Endothelial cell of umbilical vein (primary cell): Measurements from ENCODE around the gene TMEFF1. TPM values are rescaled to one million over a fixed set of nuclear protein-coding genes. Genes with fewer than 3 reads are reported as not detected.

Experiments
- BruUV-seq: library from RNA; stranded (reverse); fragments of 400-500 nt; replicated peaks from 2 replicates; lab custom pipeline; 2021; lab: Mats Ljungman, UMichigan
- CTCF ChIA-PET: fragments of 300-600, 350-600 bp; sonication (Branson Sonifier 250); formaldehyde crosslinking; loops from one replicate; lab custom pipeline; 2021; ENCODE audit warnings: antibody characterized with exemption, inconsistent platforms; lab: Charles Lee
- POLR2A ChIA-PET: fragments of 300-600, 350-600 bp; sonication (Branson Sonifier 250); formaldehyde crosslinking; loops from one replicate; lab custom pipeline; 2021; ENCODE audit warnings: antibody characterized with exemption, inconsistent platforms; lab: Charles Lee
- DNase-seq: peaks from one replicate; pipeline ENCODE4 v3.0.0-alpha.2; 2011; ENCODE audit warnings: low read depth, low spot score
- FAIRE-seq: peaks from 2 replicates; lab custom pipeline; 2011; peaks lifted over from hg19 to GRCh38; lab: Jason Lieb, UNC
- H2AFZ ChIP-seq: 2 replicates; pipeline ENCODE4 v1.6.0; 2012; ENCODE audit warnings: low read depth, low read length, control low read depth, inconsistent platforms
- H3K27ac ChIP-seq: 2 replicates; pipeline ENCODE4 v1.5.1; 2011; ENCODE audit warnings: low read depth, mild to moderate bottlenecking, control low read depth, low read length, moderate library complexity; ENCODE audit not compliant: insufficient read depth
- H3K27me3 ChIP-seq, 2 experiments: 2 replicates each; pipeline versions ENCODE4 v1.6.0 to v1.6.1; 2011; ENCODE audit warnings: low read length in 2 of 2, mixed read lengths in 1 of 2; ENCODE audit not compliant: control insufficient read depth in 2 of 2, insufficient read depth in 2 of 2
- H3K36me3 ChIP-seq, 2 experiments: 2 replicates in 1 of 2; 3 replicates in 1 of 2; pipeline ENCODE4 v1.5.1; 2011; ENCODE audit warnings: low read length in 2 of 2, mild to moderate bottlenecking in 1 of 2, moderate library complexity in 1 of 2; ENCODE audit not compliant: control insufficient read depth in 2 of 2, insufficient read depth in 2 of 2; ENCODE audit errors: extremely low read depth in 1 of 2
- H3K4me1 ChIP-seq: 3 replicates; pipeline ENCODE4 v1.5.1; 2011; ENCODE audit warnings: mild to moderate bottlenecking, low read length; ENCODE audit not compliant: control insufficient read depth, insufficient read depth; ENCODE audit errors: extremely low read depth
- H3K4me2 ChIP-seq: 2 replicates; pipeline ENCODE4 v1.6.1; 2011; ENCODE audit warnings: low read length, control low read depth, mixed read lengths; ENCODE audit not compliant: insufficient read depth
- H3K4me3 ChIP-seq, 3 experiments: fragments of 200-600 bp in 1 of 3; sonication (generic), shearing (Covaris generic) in 1 of 3; replicated peaks in 1 of 3; 2 replicates each; pipeline ENCODE4 v1.5.1; 2011 to 2016; ENCODE audit warnings: control low read depth in 3 of 3, low read length in 3 of 3, mild to moderate bottlenecking in 2 of 3, inconsistent platforms in 1 of 3, low read depth in 1 of 3, moderate library complexity in 1 of 3; ENCODE audit not compliant: insufficient read depth in 1 of 3
- H3K79me2 ChIP-seq: 2 replicates; pipeline ENCODE4 v1.6.0; 2012; ENCODE audit warnings: low read length, inconsistent platforms; ENCODE audit not compliant: control insufficient read depth, insufficient read depth
- H3K9ac ChIP-seq: replicated peaks from 2 replicates; pipeline ENCODE3; 2011; ENCODE audit warnings: low read length, control low read depth; ENCODE audit not compliant: insufficient read depth; ENCODE audit errors: extremely low read depth
- H3K9me1 ChIP-seq: replicated peaks from 3 replicates; pipeline ENCODE4 v1.6.0; 2011; ENCODE audit warnings: mild to moderate bottlenecking, low read length; ENCODE audit not compliant: control insufficient read depth, insufficient read depth; ENCODE audit errors: extremely low read depth
- H3K9me3 ChIP-seq: replicated peaks from 2 replicates; pipeline ENCODE4 v1.5.1; 2012; ENCODE audit warnings: low read length, inconsistent platforms; ENCODE audit not compliant: control insufficient read depth, insufficient read depth
- H4K20me1 ChIP-seq: replicated peaks from 2 replicates; pipeline ENCODE3; 2011; ENCODE audit warnings: mild to moderate bottlenecking, low read length; ENCODE audit not compliant: control insufficient read depth, insufficient read depth; ENCODE audit errors: extremely low read depth
- EZH2 ChIP-seq: IDR thresholded peaks from 2 replicates; pipeline ENCODE4 v1.6.1; 2012; ENCODE audit warnings: borderline replicate concordance, low read depth, mild to moderate bottlenecking, moderate library complexity, low read length, inconsistent platforms; ENCODE audit not compliant: severe bottlenecking
- FOS ChIP-seq: IDR thresholded peaks from 2 replicates; pipeline ENCODE4 v1.6.1; 2011; ENCODE audit warnings: mild to moderate bottlenecking, low read length, moderate library complexity, borderline replicate concordance; ENCODE audit not compliant: insufficient read depth
- GATA2 ChIP-seq: IDR thresholded peaks from 2 replicates; pipeline ENCODE4 v1.7.0; 2011; ENCODE audit warnings: low read depth, mild to moderate bottlenecking, moderate library complexity, mixed read lengths, low read length; ENCODE audit not compliant: insufficient read length, insufficient read depth
- JUN ChIP-seq: IDR thresholded peaks from 2 replicates; pipeline ENCODE4 v1.6.1; 2011; ENCODE audit warnings: borderline replicate concordance, low read depth; ENCODE audit not compliant: insufficient read length, insufficient read depth
- MAX ChIP-seq: IDR thresholded peaks from 2 replicates; pipeline ENCODE4 v1.6.1; 2011; ENCODE audit not compliant: insufficient read depth, insufficient read length
- MYC ChIP-seq: IDR thresholded peaks from one replicate; pipeline ENCODE4 v1.6.1; 2011; ENCODE audit warnings: mild to moderate bottlenecking, low read depth, low read length
- POLR2A ChIP-seq: IDR thresholded peaks from 2 replicates; pipeline ENCODE4 v1.6.1; 2012; ENCODE audit warnings: low read depth, mild to moderate bottlenecking, control low read depth, low read length
- POLR2AphosphoS5 ChIP-seq: IDR thresholded peaks from 2 replicates; pipeline ENCODE4 v1.6.1; 2012; ENCODE audit warnings: low read depth, mild to moderate bottlenecking, control low read depth, low read length, moderate library complexity; ENCODE audit not compliant: insufficient read depth
- dilution Hi-C: fragments of 300-500 bp; cut with MboI; formaldehyde crosslinking; loops from one replicate; pipeline ENCODE4 v1.15.0; 2019; ENCODE audit warnings: low sequenced_read_pairs; ENCODE audit not compliant: extremely low pct_ligation_motif_present
- intact Hi-C: fragments of 100-400 bp; cut with micrococcal nuclease; formaldehyde crosslinking; loops from one replicate; pipeline ENCODE4 v1.10.0; 2022
- polyA plus RNA-seq, 4 experiments: library from polyadenylated mRNA; depleted of rRNA in 3 of 4; stranded (reverse) in 3 of 4; unstranded in 1 of 4; fragments of >200 nt; gene quantifications; 2 replicates each; pipeline versions ENCODE4 v1.2.1 to v1.2.3, GENCODE V29; 2011 to 2012; ENCODE audit warnings: missing spikeins in 1 of 4
- total RNA-seq: library from RNA; stranded (reverse); gene quantifications from 2 replicates; pipeline ENCODE4 v1.2.3, GENCODE V29; 2021
- TF ChIP-seq, protein P1 (sequence below), 2 donors: IDR thresholded peaks; 1 replicate in 1 of 2; 2 replicates in 1 of 2; pipeline ENCODE4 v1.5.1; 2011; ENCODE audit warnings: low read length in 2 of 2, mild to moderate bottlenecking in 2 of 2, moderate library complexity in 2 of 2, control low read depth in 1 of 2, inconsistent platforms in 1 of 2, low read depth in 1 of 2; ENCODE audit not compliant: insufficient read depth in 1 of 2; ENCODE audit errors: extremely low read depth in 1 of 2

Gene TMEFF1
- total and polyA plus RNA-seq, 2 donors (not counting 3 experiments of a cell fraction or from before 2014, with no cell fraction given), result 3.0 to 14.6 TPM

DNA sequence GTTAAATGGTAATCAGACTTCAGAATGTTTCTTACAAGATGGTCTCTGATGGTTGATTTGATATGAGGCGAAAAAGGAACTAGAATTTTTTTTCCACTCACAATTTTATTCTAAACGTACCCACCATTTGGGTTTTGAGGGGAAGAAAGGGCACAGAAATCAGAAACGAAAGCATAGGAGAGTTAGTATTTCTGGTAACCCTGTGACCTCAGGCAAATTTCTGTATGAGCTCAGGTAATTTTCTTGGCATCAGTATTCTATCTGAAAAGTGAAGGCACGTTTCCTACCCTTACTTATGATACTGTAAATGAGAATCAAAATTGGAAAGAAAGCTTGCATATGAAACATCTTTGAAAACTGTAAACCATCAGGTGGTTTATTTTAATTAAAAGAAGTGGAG is 26.5 kb downstream of the TMEFF1 start:
- DNase-seq (no peak), FAIRE-seq (no peak)
- Histone ChIP-seq H3K4me2 (no peak overlapping the region), H3K9me3 (no peaks in the 10 kb centered on the region), H3K79me2 (no peaks in the 10 kb centered on the region), H3K27me3 (no peaks in the 10 kb centered on the region), H3K27ac (no peak overlapping the region), H2AFZ (no peak overlapping the region), H3K4me1 (peaks cover 12% of the 10 kb centered on the region), H3K9me1 (no peaks in the 10 kb centered on the region), H3K36me3 (no peaks in the 10 kb centered on the region), H3K4me3 (no peak overlapping the region), H3K9ac (no peak overlapping the region), H4K20me1 (no peaks in the 10 kb centered on the region)
- ChIA-PET CTCF (no interaction called here), POLR2A (no interaction called here)
- TF ChIP-seq POLR2AphosphoS5, result no peak
- TF ChIP-seq MYC, result no peak
- no peak for TF ChIP-seq EZH2
- TF ChIP-seq JUN, result no peak
- no peak for TF ChIP-seq POLR2A
- TF ChIP-seq FOS, result no peak
- TF ChIP-seq, protein P1, sequence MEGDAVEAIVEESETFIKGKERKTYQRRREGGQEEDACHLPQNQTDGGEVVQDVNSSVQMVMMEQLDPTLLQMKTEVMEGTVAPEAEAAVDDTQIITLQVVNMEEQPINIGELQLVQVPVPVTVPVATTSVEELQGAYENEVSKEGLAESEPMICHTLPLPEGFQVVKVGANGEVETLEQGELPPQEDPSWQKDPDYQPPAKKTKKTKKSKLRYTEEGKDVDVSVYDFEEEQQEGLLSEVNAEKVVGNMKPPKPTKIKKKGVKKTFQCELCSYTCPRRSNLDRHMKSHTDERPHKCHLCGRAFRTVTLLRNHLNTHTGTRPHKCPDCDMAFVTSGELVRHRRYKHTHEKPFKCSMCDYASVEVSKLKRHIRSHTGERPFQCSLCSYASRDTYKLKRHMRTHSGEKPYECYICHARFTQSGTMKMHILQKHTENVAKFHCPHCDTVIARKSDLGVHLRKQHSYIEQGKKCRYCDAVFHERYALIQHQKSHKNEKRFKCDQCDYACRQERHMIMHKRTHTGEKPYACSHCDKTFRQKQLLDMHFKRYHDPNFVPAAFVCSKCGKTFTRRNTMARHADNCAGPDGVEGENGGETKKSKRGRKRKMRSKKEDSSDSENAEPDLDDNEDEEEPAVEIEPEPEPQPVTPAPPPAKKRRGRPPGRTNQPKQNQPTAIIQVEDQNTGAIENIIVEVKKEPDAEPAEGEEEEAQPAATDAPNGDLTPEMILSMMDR (IDR thresholded peaks at IDR 0.05; ENCODE audit: extremely low read depth in 1 of 2, insufficient read depth in 1 of 2, low read depth in 1 of 2, low read length in 2 of 2), result no peak
- TF ChIP-seq MAX, result no peak
- TF ChIP-seq GATA2, result no peak
- dilution Hi-C loops (no loop called here), intact Hi-C loops (no loop called here)
- BruUV-seq, result no TSS peak
